Mucosa of gallbladder (tissue), 1 donor: Measurements from ENCODE around the gene SRA1. TPM values are rescaled to one million over a fixed set of nuclear protein-coding genes. Genes with fewer than 3 reads are reported as not detected.
"Not testable (repeated sequence)": the region's sequence is repeated elsewhere in the genome, so short reads cannot be mapped to it uniquely, and the experiment has no call there.

Experiments
- DNase-seq: peaks from one replicate; pipeline ENCODE4 v3.0.0-alpha.2; 2020; ENCODE audit warnings: low spot score
- total RNA-seq: library from RNA; stranded (reverse); gene quantifications from one replicate; pipeline ENCODE4 v1.2.1, GENCODE V29; 2021
- donor health status: DM: no; HTN: no; CAD: no.

Gene SRA1
- total RNA-seq: 27.2 TPM

GRCh38 chr5:140557136-140557805 lies at the start of gene SRA1:
TSS of gene SRA1 (minus strand) at chr5:140557473. CDS start at chr5:140557452, 21 bp downstream.
- peak; percentile 91 for DNase-seq

- DNase-seq: no peak
Measured at GRCh38 chr5:140607031-140607430, 49.8 kb upstream of the SRA1 start.

GRCh38 chr5:140605879-140606278 lies 48.6 kb upstream of the SRA1 start:
- DNase-seq: no peak

- DNase-seq: no peak
Measured at GRCh38 chr5:140603734-140604133, 46.5 kb upstream of the SRA1 start.

GRCh38 chr5:140603446-140603698 lies 46.1 kb upstream of the SRA1 start:
- DNase-seq: not testable (repeated sequence)

GRCh38 chr5:140602147-140602546 lies 44.9 kb upstream of the SRA1 start:
- DNase-seq: no peak

GRCh38 chr5:140600096-140600495 lies 42.8 kb upstream of the SRA1 start:
- no peak for DNase-seq

- no peak for DNase-seq
Measured at GRCh38 chr5:140598836-140599235, 41.6 kb upstream of the SRA1 start.

GRCh38 chr5:140596321-140596741 lies 39.1 kb upstream of the SRA1 start:
- DNase-seq: peak; percentile 39

- peak; percentile 78 for DNase-seq
Measured at GRCh38 chr5:140595538-140596300, 38.4 kb upstream of the SRA1 start.

GRCh38 chr5:140594169-140594568 lies 36.9 kb upstream of the SRA1 start:
- DNase-seq: no peak

GRCh38 chr5:140593070-140593469 lies 35.8 kb upstream of the SRA1 start:
- not testable (repeated sequence) for DNase-seq

GRCh38 chr5:140591747-140592372 lies 34.6 kb upstream of the SRA1 start:
- no peak for DNase-seq

GRCh38 chr5:140590861-140591260 lies 33.6 kb upstream of the SRA1 start:
- DNase-seq: no peak

GRCh38 chr5:140588311-140589070 lies 31.2 kb upstream of the SRA1 start:
- no peak for DNase-seq

GRCh38 chr5:140587495-140587894 lies 30.2 kb upstream of the SRA1 start:
- no peak for DNase-seq

GRCh38 chr5:140579188-140579747 lies 22.0 kb upstream of the SRA1 start:
- DNase-seq: not testable (repeated sequence)

- no peak for DNase-seq
Measured at GRCh38 chr5:140576776-140577201, 19.5 kb upstream of the SRA1 start.

GRCh38 chr5:140575309-140575708 lies 18.0 kb upstream of the SRA1 start:
- DNase-seq: no peak

GRCh38 chr5:140574165-140574564 lies 16.9 kb upstream of the SRA1 start:
- peak; percentile 45 for DNase-seq

- DNase-seq: no peak
Measured at GRCh38 chr5:140573683-140574082, 16.4 kb upstream of the SRA1 start.

- no peak for DNase-seq
Measured at GRCh38 chr5:140571105-140571504, 13.8 kb upstream of the SRA1 start.
